Activated naive CD4-positive, alpha-beta T cell treated with anti-CD3 and anti-CD28 coated beads, Interleukin-2, amount 10 ng/mL, durations not matched to agents 7 days and 5 days (primary cell): ENCODE measurements around the gene VPS9D1.

Source experiments
- CTCF ChIA-PET: fragments of 350-600 bp; sonication (Branson Sonifier 250); formaldehyde crosslinking; loops from one replicate; lab custom pipeline; 2021; ENCODE audit warnings: antibody characterized with exemption; lab: Charles Lee
- DNase-seq: peaks from one replicate; pipeline ENCODE4 v3.0.0-alpha.2; 2020
- H3K27ac Mint-ChIP-seq: one replicate; pipeline ENCODE4 v1.8.0; 2021; ENCODE audit warnings: mild to moderate bottlenecking, moderate library complexity, mixed read lengths
- H3K27me3 Mint-ChIP-seq: one replicate; pipeline ENCODE4 v1.8.0; 2021; ENCODE audit warnings: mild to moderate bottlenecking, mixed read lengths
- H3K36me3 Mint-ChIP-seq: one replicate; pipeline ENCODE4 v1.8.0; 2021; ENCODE audit warnings: mixed read lengths
- H3K4me1 Mint-ChIP-seq: one replicate; pipeline ENCODE4 v1.8.0; 2021; ENCODE audit warnings: mixed read lengths
- H3K4me3 Mint-ChIP-seq: one replicate; pipeline ENCODE4 v1.8.0; 2021; ENCODE audit warnings: mild to moderate bottlenecking, moderate library complexity, mixed read lengths
- H3K9me3 Mint-ChIP-seq: one replicate; pipeline ENCODE4 v1.8.0; 2021; ENCODE audit warnings: mixed read lengths

The VPS9D1 gene

GRCh38 chr16:89720813-89721545, at the start of gene VPS9D1, which contains the start of gene ZNF276:
Gene VPS9D1, minus strand, starts transcription at chr16:89720898. Its CDS starts 37 bp downstream, at chr16:89720861.
Gene ZNF276, plus strand, starts transcription at chr16:89721537. Its CDS starts 104 bp downstream, at chr16:89721641.
- Mint-ChIP-seq H3K27ac (peak within 1 kb of the TSS; percentile 98), H3K4me1 (peaks cover 39% of the 10 kb centered on the region), H3K27me3 (peaks cover 9% of the 10 kb centered on the region), H3K4me3 (peak within 1 kb of the TSS; percentile 91), H3K36me3 (peaks cover 30% of the 10 kb centered on the region), H3K9me3 (no peaks in the 10 kb centered on the region)
- CTCF ChIA-PET = interaction anchor here (1.3 to 3.7 kb wide), 2 partner anchors 12 to 14 kb away, joined by 3 to 13 read pairs; no protein-coding TSS in a partner anchor
- peak; percentile 89 for DNase-seq

- no peak overlapping the region for H3K4me3 Mint-ChIP-seq
- H3K36me3 Mint-ChIP-seq = peaks cover 53% of the 10 kb centered on the region
- H3K9me3 Mint-ChIP-seq = no peaks in the 10 kb centered on the region
- H3K27ac Mint-ChIP-seq = no peak overlapping the region
- peaks cover 3% of the 10 kb centered on the region for H3K4me1 Mint-ChIP-seq
- DNase-seq = no peak
- CTCF ChIA-PET = no interaction called here
- H3K27me3 Mint-ChIP-seq = no peaks in the 10 kb centered on the region
These were observed 49.7 kb upstream of the VPS9D1 start for GRCh38 chr16:89770367-89770766.

GRCh38 chr16:89765292-89765830, 44.7 kb upstream of the VPS9D1 start:
- CTCF ChIA-PET = no interaction called here
- Mint-ChIP-seq H3K27ac (peak overlapping the region; percentile 85), H3K36me3 (peaks cover 50% of the 10 kb centered on the region), H3K4me3 (no peak overlapping the region), H3K9me3 (no peaks in the 10 kb centered on the region), H3K4me1 (peaks cover 33% of the 10 kb centered on the region), H3K27me3 (no peaks in the 10 kb centered on the region)
- DNase-seq = no peak

- Mint-ChIP-seq H3K27ac (peak overlapping the region; percentile 85), H3K4me1 (peaks cover 39% of the 10 kb centered on the region), H3K27me3 (no peaks in the 10 kb centered on the region), H3K9me3 (no peaks in the 10 kb centered on the region), H3K36me3 (peaks cover 53% of the 10 kb centered on the region), H3K4me3 (peak overlapping the region; percentile 44)
- CTCF ChIA-PET = no interaction called here
- DNase-seq = peak; percentile 60
These were observed 44.1 kb upstream of the VPS9D1 start for GRCh38 chr16:89764711-89765201.

- Mint-ChIP-seq H3K4me3 (peak overlapping the region; percentile 68), H3K9me3 (no peaks in the 10 kb centered on the region), H3K4me1 (peaks cover 41% of the 10 kb centered on the region), H3K27ac (peak overlapping the region; percentile 92), H3K36me3 (peaks cover 49% of the 10 kb centered on the region), H3K27me3 (no peaks in the 10 kb centered on the region)
- DNase-seq = peak; percentile 35
- CTCF ChIA-PET = interaction anchor here (0.9 to 1.7 kb wide), 7 partner anchors 9 to 146 kb away, joined by 3 to 11 read pairs (median 4); partner anchors contain the start of gene TCF25
These were observed 40.7 kb upstream of the VPS9D1 start for GRCh38 chr16:89761304-89761922.

- Mint-ChIP-seq H3K27me3 (no peaks in the 10 kb centered on the region), H3K27ac (peak overlapping the region; percentile 92), H3K9me3 (no peaks in the 10 kb centered on the region), H3K4me1 (peaks cover 33% of the 10 kb centered on the region), H3K36me3 (peaks cover 53% of the 10 kb centered on the region), H3K4me3 (no peak overlapping the region)
- DNase-seq = no peak
- CTCF ChIA-PET = no interaction called here
These were observed 39.1 kb upstream of the VPS9D1 start for GRCh38 chr16:89759746-89760340.

- no peak overlapping the region for H3K4me3 Mint-ChIP-seq
- H3K36me3 Mint-ChIP-seq = peaks cover 43% of the 10 kb centered on the region
- no peaks in the 10 kb centered on the region for H3K9me3 Mint-ChIP-seq
- no peaks in the 10 kb centered on the region for H3K27me3 Mint-ChIP-seq
- no peak overlapping the region for H3K27ac Mint-ChIP-seq
- CTCF ChIA-PET = no interaction called here
- peaks cover 6% of the 10 kb centered on the region for H3K4me1 Mint-ChIP-seq
- DNase-seq = no peak
These were observed 28.9 kb upstream of the VPS9D1 start for GRCh38 chr16:89749637-89750036.

- H3K4me1 Mint-ChIP-seq = peaks cover 6% of the 10 kb centered on the region
- no peak for DNase-seq
- H3K36me3 Mint-ChIP-seq = peaks cover 45% of the 10 kb centered on the region
- no peaks in the 10 kb centered on the region for H3K9me3 Mint-ChIP-seq
- CTCF ChIA-PET = no interaction called here
- H3K27ac Mint-ChIP-seq = no peak overlapping the region
- no peaks in the 10 kb centered on the region for H3K27me3 Mint-ChIP-seq
- no peak overlapping the region for H3K4me3 Mint-ChIP-seq
These were observed 28.2 kb upstream of the VPS9D1 start for GRCh38 chr16:89748921-89749320.

GRCh38 chr16:89748076-89748475, 27.4 kb upstream of the VPS9D1 start:
- no peaks in the 10 kb centered on the region for H3K27me3 Mint-ChIP-seq
- H3K4me1 Mint-ChIP-seq = peaks cover 6% of the 10 kb centered on the region
- H3K9me3 Mint-ChIP-seq = no peaks in the 10 kb centered on the region
- H3K27ac Mint-ChIP-seq = no peak overlapping the region
- no peak overlapping the region for H3K4me3 Mint-ChIP-seq
- DNase-seq = no peak
- H3K36me3 Mint-ChIP-seq = peaks cover 43% of the 10 kb centered on the region
- CTCF ChIA-PET = interaction anchor here (1.3 kb wide), 1 partner anchor 9 kb away, joined by 4 read pairs; no protein-coding TSS in a partner anchor

GRCh38 chr16:89746043-89746442, 25.3 kb upstream of the VPS9D1 start:
- no peaks in the 10 kb centered on the region for H3K27me3 Mint-ChIP-seq
- no peak for DNase-seq
- peaks cover 8% of the 10 kb centered on the region for H3K4me1 Mint-ChIP-seq
- no peaks in the 10 kb centered on the region for H3K9me3 Mint-ChIP-seq
- peak overlapping the region; percentile 28 for H3K27ac Mint-ChIP-seq
- H3K36me3 Mint-ChIP-seq = peaks cover 42% of the 10 kb centered on the region
- H3K4me3 Mint-ChIP-seq = no peak overlapping the region
- CTCF ChIA-PET = no interaction called here

- Mint-ChIP-seq H3K9me3 (no peaks in the 10 kb centered on the region), H3K4me3 (no peak overlapping the region), H3K27me3 (no peaks in the 10 kb centered on the region), H3K4me1 (peaks cover 6% of the 10 kb centered on the region), H3K27ac (no peak overlapping the region), H3K36me3 (peaks cover 43% of the 10 kb centered on the region)
- CTCF ChIA-PET = no interaction called here
- no peak for DNase-seq
These were observed 24.1 kb upstream of the VPS9D1 start for GRCh38 chr16:89744813-89745212.

GRCh38 chr16:89742948-89743347, 22.2 kb upstream of the VPS9D1 start:
- Mint-ChIP-seq H3K36me3 (peaks cover 50% of the 10 kb centered on the region), H3K4me3 (no peak overlapping the region), H3K27ac (peak overlapping the region; percentile 67), H3K9me3 (no peaks in the 10 kb centered on the region), H3K4me1 (peaks cover 5% of the 10 kb centered on the region), H3K27me3 (no peaks in the 10 kb centered on the region)
- CTCF ChIA-PET = interaction anchor here (1.4 to 1.8 kb wide), 2 partner anchors 43 to 118 kb away, joined by 3 to 7 read pairs; no protein-coding TSS in a partner anchor
- no peak for DNase-seq

- H3K27me3 Mint-ChIP-seq = no peaks in the 10 kb centered on the region
- H3K36me3 Mint-ChIP-seq = peaks cover 56% of the 10 kb centered on the region
- peak overlapping the region; percentile 52 for H3K27ac Mint-ChIP-seq
- CTCF ChIA-PET = interaction anchor here (0.7 to 2.7 kb wide), 3 partner anchors 18 to 42 kb away, joined by 3 to 9 read pairs (median 7); no protein-coding TSS in a partner anchor
- peaks cover 20% of the 10 kb centered on the region for H3K4me1 Mint-ChIP-seq
- H3K4me3 Mint-ChIP-seq = no peak overlapping the region
- H3K9me3 Mint-ChIP-seq = no peaks in the 10 kb centered on the region
- no peak for DNase-seq
These were observed 20.8 kb upstream of the VPS9D1 start for GRCh38 chr16:89741342-89742014.
